Activated CD4-positive, alpha-beta T cell treated with anti-CD3 and anti-CD28 coated beads, Interleukin-2, amount 50 U/mL, for 24 hours (primary cell): Measurements from ENCODE around the gene STARD10.

Experiments
- DNase-seq, 2 donors: peaks; one replicate each; pipeline ENCODE4 v3.0.0-alpha.2; 2020; ENCODE audit warnings: low read depth in 1 of 2, low spot score in 1 of 2

The STARD10 gene

DNA sequence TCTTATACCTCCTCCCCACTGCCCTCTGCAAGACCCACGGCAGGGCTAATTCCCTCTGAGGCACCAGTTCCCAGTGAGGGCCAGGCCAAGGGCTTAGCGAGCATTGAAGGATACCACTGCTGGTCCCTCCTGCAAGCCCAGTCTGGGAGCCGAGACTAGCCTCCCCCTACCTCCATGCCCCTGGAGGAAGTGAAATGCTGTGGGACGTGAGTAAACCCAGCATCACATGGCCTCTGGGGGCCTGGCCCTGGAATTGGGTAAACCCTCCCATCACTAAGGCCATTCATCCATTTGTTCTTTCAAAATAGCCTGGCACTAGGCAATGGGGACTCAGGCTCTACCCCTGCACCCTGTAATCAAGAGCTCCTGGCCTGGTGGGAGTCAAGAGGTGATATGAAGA is 66.3 kb downstream of the STARD10 start:
- DNase-seq = no peak

GRCh38 chr11:72726266-72727220 is 67.3 kb downstream of the STARD10 start:
- DNase-seq = no peak

- no peak for DNase-seq
These were observed 68.2 kb downstream of the STARD10 start for GRCh38 chr11:72725724-72726028.

- peak; percentile 54 to 73 for DNase-seq
These were observed 68.8 kb downstream of the STARD10 start for GRCh38 chr11:72724851-72725723.

DNA sequence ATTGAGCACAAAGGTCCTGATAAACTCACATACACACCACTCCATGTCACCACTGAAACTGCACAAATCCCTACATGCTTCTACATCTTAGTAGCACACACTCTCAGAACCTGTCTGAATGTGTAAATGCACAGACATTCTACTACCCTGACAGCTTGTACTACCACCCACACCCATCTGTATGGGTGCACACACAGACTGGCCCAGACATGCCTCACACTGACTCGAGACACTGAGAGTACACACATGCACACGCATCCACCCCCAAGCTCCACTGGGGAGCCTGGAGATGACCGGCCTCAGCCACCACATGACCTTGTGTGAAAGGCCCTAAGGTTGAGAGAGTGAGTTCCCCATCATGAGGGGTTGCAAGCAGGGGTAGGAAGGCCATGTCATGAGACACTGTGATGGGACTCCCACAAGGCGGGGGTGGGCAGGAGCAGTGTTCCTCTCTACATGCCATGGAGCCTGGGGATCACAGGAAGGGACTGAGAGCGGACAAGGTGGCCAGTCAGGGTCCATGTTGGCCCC is 69.8 kb downstream of the STARD10 start:
- DNase-seq = no peak

DNA sequence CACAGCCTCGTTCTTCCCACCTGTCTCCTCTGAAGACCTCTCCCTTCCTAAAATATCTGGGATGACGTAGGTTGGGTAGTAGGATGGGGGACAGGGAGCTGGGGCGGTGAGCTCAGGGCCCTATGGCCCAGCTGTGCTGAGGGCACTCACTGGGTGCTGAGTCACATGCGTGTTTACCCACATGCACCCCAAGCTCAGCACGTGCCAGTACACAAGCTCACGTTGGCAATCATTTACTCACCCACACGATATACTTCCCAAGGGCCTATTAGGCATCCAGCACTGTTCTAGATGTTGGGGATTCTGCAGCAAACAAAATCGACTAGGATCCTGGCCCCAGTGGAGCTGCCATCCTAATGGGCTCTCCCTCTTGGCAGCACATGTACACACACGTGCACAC is 70.3 kb downstream of the STARD10 start:
- DNase-seq = no peak

DNA sequence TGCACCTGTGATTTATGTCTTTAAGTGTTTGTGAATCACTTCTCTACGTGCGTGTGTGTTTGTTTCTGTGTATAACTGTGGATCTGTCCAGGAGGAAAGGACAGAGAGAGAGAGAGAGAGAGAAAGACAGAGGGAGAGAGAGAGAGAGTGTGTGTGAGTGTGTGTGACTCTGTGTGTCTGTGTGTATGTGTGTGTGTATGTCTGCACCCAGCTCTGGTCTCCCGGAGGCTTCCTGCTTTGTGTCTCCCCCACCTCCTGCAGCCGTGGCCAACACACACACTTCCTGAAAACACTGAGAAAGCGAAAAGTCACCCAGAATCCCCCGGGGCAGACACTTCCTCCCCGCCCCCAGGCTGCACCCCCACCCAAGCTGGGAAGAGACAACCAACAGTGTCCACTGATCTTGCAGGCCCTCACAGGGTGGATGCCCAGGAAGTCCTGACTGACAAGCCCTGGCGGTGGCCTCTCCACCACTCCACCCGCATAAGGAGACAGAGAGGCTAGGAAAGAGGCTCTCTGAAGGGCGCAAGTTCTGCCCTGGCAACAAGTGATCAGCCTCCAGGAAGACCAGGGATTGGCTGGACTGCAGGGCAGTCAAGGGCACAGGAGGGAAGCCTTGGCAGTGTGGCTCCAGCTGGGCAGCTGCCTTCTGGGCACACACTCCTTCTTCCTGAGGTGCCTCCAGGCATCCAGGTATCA is 71.6 kb downstream of the STARD10 start:
- DNase-seq = peak; percentile 67 to 77

DNA sequence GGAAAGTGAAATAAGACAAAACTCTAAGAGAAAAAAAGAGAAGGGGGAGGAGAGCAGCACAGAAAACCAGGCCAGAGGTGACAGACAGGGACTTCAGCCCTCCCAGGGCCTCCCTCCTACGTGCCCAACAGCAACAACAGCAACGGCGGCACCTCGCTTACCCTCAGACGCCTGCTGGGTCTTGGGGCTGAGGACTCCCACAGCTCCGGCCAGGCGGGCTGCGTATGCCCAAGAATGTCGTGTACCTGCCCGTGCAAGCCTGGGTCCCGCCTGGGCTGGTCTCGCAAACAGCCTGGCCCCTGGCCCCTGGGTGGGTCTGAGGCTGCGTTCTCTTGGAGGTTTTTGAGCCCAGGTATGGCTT is 72.2 kb downstream of the STARD10 start:
- DNase-seq = no peak

DNA sequence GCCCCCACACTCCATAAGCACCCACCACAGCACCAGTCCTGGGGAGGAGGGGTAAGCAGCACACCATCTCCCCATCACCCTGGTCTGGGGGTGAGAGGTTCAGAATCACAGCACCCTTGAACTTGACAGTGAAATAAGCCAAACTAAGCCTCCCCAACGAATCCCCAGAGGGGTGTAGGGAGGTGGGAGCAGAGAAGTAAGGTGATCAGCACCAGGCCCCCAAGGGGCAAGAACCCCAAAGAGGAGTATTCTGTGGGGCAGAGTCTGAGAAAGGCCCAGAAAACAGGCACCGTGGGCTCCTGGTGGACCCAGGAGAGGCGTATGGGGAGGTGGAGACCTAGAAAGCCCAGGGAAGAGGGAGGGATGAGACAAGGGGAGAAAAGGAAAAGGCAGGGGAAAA is 72.6 kb downstream of the STARD10 start:
- no peak for DNase-seq

GRCh38 chr11:72720784-72721183 is 73.1 kb downstream of the STARD10 start:
- no peak for DNase-seq

- no peak for DNase-seq
These were observed 73.8 kb downstream of the STARD10 start for GRCh38 chr11:72720047-72720446.

- DNase-seq = no peak
These were observed 74.3 kb downstream of the STARD10 start for GRCh38 chr11:72719551-72719950.

- no peak for DNase-seq
These were observed 74.7 kb downstream of the STARD10 start for GRCh38 chr11:72719144-72719543.

- DNase-seq = no peak
These were observed 75.7 kb downstream of the STARD10 start for GRCh38 chr11:72718101-72718501.

DNA sequence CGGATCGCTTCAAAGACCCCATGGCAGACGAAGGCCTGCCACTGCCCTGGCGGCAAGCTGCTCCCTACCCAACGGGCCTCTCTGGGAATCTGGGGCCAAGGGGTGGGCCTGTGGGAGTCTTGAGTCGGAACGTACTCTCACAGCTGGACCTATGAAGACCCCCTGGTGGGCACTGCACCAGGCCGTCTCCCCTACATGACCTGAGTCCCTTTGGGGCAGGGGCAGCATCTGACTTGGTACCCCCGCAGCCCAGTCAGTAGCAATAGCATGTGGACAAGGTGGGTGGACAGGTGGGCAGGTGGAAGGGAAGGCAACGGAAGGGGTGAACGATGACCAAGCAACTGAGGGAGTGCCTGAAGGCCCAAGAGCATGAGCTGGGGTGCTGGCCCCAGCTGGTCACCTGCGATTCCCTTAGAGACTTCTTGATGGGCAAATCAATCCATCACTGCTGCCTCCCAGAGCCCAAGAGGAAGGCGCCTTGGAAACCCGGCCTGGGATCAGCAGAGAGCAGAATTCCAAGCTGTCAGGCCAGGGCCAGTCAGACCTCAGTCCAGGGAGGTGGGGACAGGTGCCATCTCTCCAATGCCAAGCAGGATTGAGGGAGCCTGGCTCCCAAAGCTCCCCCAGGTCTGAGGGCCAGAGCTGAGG is 76.9 kb downstream of the STARD10 start:
- no peak for DNase-seq

DNA sequence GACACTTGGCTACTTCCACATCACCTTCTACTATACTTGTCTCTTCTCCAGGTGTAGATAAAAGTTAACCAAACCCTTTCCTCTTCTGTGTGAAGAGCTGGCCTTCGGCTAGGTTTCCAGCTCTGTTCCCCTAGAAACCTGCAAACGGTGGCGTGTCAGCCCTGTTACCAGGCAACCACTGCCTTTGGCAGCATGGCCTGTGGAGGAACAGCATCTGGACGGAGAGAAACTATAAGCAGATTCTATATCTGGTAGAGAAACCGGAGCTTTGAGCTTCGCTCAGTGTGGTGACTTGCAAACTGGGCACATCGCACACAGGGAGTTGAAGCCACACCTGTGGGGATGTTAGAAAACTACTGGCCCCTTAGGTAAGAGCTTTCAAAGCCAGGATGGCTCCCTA is 77.6 kb downstream of the STARD10 start:
- DNase-seq = no peak

DNA sequence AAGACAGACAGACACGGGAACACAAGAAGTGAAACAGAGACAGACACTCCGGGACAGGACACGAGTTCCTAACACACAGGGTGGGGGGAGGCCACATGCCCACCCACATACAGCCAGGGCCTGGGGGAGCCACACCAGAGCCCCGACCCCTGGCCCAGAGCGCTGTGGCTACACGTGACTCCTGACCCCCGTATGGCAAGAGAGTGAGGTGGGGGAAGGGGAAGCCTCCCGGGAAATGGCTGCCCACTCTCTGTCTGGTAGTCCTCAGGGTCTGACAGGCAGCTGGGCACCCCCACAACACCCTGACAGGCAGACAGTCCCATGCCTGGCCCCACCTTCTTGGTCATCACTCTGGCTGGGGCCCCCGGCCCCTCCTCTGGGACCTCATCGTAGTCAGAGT is 81.0 kb downstream of the STARD10 start:
- DNase-seq = no peak

DNA sequence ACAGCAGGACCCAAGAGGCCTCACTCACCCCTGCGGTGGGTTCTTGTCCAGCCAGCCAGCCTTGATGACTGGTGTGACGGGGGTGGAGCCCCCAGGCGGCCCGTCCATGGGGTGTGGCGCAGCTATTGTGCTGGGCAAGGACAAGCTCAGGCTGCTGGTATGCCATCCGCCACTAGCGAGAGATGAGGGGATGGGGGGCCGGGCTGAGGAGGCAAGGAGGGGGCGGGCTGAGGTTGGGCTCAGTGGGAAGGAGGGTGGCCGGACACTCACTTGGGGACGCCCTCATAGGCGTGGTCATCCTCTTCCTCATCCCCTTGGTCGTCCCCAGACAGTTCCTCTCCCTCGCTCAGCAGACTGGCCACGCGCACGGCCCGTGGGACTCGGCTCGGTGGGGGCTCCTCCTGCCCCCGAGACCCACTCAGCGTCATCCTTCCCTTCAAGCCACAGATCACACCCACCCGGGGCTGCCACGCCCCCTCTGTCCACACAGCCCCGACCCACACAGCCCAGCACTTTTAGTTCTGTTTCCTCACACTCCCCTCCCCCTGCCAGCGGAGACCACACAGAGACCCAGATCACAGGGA is 81.6 kb downstream of the STARD10 start:
- DNase-seq = no peak

- DNase-seq = no peak
These were observed 82.7 kb downstream of the STARD10 start for GRCh38 chr11:72711141-72711540.

- DNase-seq = no peak
These were observed 83.6 kb downstream of the STARD10 start for GRCh38 chr11:72710278-72710677.
